ENCODE measurements around the gene GPHN.
"Not testable (repeated sequence)": the region's sequence is repeated elsewhere in the genome, so short reads cannot be mapped to it uniquely, and the experiment has no call there.

GPHN gene

GRCh38 chr14:66501592-66501991 lies 6.4 kb upstream of the GPHN start:
- no peak for DNase-seq (ENCODE audit: low read depth, low spot score)

DNA sequence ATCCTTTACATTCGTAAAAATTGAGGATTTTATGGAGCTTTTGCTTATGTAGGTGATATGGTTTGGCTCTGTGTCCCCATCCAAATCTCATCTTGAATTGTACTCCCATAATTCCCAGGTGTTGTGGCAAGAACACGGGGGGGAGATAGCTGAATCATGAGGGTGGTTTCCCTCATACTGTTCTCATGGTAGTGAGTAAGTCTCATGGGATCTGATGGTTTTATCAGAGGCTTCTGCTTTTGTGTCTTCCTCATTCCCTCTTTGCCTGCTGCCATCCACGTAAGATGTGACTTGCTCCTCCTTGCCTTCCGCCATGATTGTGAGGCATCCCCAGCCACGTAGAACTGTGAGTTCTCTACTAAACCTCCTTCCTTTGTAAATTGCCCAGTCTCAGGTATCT lies 5.1 kb upstream of the GPHN start:
- DNase-seq (ENCODE audit: low read depth, low spot score) = not testable (repeated sequence)

DNA sequence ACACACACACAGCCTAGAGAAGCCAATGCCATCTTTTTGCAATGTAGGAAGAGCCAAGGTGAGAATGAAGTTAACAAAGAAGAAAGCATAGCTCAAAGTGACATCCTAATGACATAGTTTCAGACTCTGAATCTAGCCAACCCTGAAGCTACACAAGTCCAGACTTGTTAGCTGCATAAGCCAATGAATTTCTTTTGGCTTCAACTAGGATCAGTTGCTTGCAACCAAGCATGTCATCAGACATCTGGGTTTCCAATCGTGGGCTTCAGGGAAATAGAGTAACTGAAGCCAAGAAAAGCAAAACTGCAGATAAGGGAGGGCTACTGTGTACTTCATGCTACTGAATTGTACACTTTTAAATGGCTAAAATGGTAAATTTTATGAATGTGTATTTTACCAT lies 4.4 kb upstream of the GPHN start:
- DNase-seq (ENCODE audit: low read depth, low spot score) = no peak

DNA sequence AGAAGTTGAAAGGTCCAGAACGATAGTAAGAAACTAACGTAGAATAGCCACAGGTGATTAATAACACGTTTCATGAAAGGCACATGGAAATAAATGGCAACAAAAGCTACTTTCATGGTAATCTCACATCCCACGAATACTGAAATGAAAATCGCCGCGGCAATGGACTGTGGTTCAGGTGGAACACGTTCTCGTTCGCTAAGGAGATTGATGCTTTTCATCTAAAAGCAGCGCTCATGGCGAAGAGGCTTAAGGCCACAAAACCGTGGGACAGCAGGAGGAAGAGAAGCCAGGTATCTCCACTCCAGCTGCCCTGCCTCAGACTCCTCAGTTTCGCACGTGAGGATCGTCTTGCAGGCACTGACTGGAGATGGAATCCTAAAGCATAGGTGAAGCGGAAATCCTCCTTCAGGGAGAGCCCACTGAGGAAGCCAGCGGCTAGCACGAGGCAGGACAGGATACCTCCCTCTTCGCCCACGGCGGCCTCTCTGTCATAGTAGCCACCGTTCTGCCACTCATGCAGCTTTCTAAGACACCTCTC lies 696 bp upstream of the GPHN start:
- DNase-seq (ENCODE audit: low read depth, low spot score) = no peak

DNA sequence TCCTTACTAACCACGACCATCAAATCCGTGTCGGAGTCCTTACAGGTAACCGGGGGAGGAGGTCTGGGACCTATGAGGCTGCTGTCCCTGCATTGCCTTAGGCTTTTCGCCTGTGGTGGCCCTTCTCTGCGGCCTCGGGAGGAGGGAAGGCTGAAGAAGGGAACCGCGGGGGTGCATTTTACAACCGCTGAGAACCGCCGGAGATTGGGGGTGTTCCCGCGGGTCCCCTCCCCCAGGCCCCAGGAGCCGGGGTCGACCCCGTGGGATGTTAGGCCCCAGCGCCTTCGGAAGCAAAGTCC lies 549 bp downstream of the GPHN start:
- no peak for DNase-seq (ENCODE audit: low read depth, low spot score)

- DNase-seq (ENCODE audit: low read depth, low spot score) = peak; percentile 7
Observed at GRCh38 chr14:66508846-66509621, 1.1 kb downstream of the GPHN start.

DNA sequence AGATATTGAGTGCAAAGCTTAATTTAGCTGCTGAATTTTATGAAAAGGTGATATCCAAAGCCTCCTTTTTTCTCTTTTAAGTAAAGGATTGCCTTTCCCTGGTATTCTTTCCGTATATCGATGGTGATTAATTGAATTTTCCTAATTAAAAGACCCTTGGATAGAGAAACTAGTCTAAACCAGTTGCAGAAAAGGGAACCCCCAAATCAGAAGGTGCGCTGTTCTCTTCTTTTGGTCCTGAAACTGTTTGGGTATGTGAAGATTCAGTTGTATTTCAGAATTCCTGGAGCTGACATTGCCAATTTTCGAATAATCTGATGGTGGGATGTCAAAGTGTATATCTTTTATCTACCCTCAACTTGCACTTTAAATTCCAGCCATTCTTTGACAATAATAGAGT lies 1.9 kb downstream of the GPHN start:
- DNase-seq (ENCODE audit: low read depth, low spot score) = no peak

DNA sequence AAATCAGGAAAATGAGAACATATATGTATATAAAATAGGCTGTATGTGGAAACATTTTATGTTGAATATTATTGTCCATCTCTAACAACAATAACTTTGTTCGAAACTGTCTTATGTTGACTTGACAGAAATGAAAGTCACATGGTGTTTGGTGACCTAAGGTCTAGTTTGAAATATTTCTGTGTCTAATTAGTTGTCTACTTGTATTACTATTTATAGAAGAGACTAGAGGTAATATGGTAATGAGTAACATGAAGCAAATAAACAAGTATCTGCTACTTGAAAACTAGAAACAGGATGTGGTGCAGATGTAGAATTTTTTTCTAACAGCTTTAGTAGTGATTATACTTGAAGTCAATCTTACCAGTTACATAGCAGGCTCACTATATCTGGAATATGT lies 3.9 kb downstream of the GPHN start:
- DNase-seq (ENCODE audit: low read depth, low spot score) = no peak

DNA sequence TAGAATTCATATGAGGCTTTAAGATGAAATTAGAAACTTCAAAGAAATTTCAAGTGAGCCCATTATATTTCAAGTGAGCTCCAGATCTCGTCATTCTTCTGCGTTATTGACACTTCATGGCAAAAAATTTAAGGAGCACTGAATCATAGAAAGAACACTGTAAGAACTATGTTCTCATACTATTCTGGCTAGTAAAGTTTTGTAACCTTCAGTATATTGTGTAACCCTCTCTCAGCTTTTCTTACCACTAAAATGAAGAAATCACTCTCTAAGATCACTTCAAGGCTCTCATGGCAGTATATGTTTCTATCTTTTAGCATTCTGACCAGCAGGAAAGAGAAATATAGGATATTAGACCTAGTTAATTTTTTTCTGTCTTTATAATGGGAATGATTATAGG lies 6.3 kb downstream of the GPHN start:
- DNase-seq (ENCODE audit: low read depth, low spot score) = no peak

GRCh38 chr14:66530526-66530925 lies 22.6 kb downstream of the GPHN start:
- DNase-seq (ENCODE audit: low read depth, low spot score) = no peak

DNA sequence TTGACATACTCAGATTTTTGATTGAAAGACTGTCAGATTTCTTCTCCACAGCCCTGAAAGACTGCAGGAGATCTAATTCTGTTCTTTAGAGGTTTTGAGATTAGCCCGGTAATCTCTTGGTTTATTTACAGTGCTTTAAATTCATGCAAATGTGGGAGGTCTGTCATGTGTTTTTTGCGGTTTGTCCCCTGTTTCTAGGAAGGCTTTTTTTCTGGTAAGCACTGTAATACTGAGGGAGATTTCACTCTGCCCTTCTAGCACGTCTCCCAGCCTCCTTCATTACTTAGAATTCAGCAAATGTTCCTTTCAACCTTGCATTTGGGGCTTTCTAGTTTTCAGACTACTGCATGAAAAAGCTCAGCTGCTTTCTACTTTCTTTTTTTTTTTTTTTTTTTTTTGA lies 31.1 kb downstream of the GPHN start:
- DNase-seq (ENCODE audit: low read depth, low spot score) = no peak

DNA sequence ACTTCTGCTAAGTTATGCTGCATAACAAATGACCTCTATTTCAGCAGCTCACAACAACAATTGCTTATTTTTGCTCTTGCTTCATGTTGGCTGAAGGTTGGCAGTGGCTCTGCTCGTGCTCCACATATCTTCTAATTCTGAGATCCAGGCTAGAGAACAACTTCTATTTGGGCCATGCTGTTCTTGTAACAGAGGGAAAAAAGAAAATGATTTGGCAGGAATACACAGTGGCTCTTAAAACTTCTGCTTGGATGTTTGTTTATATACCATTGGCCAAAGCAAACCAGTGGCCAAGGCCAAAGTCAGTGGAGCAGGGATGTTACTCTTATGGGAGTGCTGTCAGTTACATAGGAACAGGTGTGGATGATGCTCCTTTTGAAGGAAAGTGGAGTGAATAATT lies 32.1 kb downstream of the GPHN start:
- no peak for DNase-seq (ENCODE audit: low read depth, low spot score)

GRCh38 chr14:66541627-66542026 lies 33.7 kb downstream of the GPHN start:
- no peak for DNase-seq (ENCODE audit: low read depth, low spot score)

GRCh38 chr14:66543996-66544395 lies 36.0 kb downstream of the GPHN start:
- no peak for DNase-seq (ENCODE audit: low read depth, low spot score)

DNA sequence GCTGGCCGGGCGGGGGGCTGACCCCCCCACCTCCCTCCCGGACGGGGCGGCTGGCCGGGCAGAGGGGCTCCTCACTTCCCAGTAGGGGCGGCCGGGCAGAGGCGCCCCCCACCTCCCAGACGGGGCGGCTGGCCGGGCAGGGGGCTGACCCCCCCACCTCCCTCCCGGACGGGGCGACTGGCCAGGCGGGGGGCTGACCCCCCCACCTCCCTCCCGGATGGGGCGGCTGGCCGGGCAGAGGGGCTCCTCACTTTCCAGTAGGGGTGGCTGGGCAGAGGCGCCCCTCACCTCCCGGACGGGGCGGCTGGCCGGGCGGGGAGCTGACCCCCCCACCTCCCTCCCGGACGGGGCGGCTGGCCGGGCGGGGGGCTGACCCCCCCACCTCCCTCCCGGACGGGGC lies 37.2 kb downstream of the GPHN start:
- DNase-seq (ENCODE audit: low read depth, low spot score) = not testable (repeated sequence)

GRCh38 chr14:66545751-66546150 lies 37.8 kb downstream of the GPHN start:
- not testable (repeated sequence) for DNase-seq (ENCODE audit: low read depth, low spot score)

DNA sequence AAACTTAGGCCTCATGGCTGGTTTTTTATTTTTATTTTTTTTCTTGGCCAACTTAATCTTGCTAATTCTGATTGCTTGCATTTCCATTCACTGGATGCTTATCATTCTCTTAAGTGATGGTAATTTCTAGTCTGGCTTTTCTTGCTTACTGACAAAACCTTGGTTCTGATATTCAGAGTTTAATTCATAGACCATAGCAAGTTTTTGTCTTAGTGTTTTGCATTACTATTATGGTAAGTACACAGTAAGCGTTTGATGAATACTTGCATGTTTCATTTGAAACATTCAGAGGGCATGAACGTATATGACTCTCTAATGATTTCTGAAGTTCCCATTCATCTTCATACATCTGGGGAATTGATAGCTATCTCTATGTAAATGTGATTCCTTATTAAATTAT lies 55.8 kb downstream of the GPHN start:
- no peak for DNase-seq (ENCODE audit: low read depth, low spot score)

GRCh38 chr14:66568220-66568619 lies 60.3 kb downstream of the GPHN start:
- DNase-seq (ENCODE audit: low read depth, low spot score) = no peak

DNA sequence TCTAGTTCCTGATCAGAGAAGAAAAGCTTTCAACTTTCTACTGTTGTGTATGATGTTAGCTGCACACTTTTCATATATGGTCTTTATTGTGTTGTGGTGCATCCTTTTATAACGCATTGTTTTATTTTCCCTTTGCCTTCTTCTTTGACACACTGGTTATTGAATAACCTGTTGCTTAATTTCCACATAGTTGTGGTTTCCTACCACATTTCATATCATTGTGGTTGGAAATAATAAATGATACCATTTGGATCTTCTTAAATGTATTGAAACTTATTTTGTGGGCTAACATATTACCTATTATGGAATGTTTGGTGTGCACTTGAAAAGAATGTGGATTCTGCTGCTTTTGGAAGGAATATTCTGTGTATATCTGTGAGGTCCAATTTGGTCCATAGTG lies 64.9 kb downstream of the GPHN start:
- no peak for DNase-seq (ENCODE audit: low read depth, low spot score)

GRCh38 chr14:66575014-66575413 lies 67.1 kb downstream of the GPHN start:
- DNase-seq (ENCODE audit: low read depth, low spot score) = no peak

GRCh38 chr14:66575939-66576338 lies 68.0 kb downstream of the GPHN start:
- DNase-seq (ENCODE audit: low read depth, low spot score) = no peak

DNA sequence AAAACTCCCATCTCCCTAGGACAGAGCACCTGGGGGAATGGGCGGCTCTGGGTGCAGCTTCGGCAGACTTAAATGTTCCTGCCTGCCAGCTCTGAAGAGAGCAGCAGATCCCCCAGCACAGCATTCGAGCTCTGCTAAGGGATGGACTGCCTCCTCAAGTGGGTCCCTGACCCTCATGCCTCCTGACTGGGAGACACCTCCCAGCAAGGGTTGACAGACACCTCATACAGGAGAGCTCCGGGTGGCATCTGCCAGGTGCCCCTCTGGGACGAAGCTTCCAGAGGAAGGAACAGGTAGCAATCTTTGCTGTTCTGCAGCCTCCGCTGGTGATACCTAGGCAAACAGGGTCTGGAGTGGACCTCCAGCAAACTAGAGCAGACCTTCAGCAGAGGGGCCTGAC lies 79.8 kb downstream of the GPHN start:
- not testable (repeated sequence) for DNase-seq (ENCODE audit: low read depth, low spot score)

DNA sequence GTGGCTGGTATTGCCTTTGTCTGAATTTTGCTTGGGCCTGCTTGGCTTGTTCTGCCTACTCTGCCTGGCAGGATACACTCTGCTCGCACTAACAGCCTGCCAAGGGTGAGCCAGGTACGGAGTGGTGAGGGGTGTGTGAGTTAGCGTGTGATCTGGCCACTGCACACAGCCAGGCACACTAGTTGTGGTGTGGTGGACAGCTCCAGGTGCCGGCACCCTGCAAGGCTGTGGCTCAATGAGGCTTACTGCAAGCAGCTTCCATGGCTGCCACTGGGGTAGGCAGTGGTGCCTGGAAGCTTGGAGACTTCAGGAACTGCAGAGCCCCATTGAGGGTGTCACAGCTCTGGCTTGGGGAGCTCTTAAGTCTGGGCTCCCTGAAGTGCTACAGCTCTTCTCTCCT lies 87.4 kb downstream of the GPHN start:
- DNase-seq (ENCODE audit: low read depth, low spot score) = no peak
